Right lung (tissue), 5 donors: ENCODE measurements around the gene ADNP. TPM values are rescaled to one million over a fixed set of nuclear protein-coding genes. Genes with fewer than 3 reads are reported as not detected.
A peak's percentile ranks its signal among the peaks of the same experiment; 100 is the strongest.

Source experiments
- DNase-seq, 2 donors: peaks; one replicate each; pipeline ENCODE4 v3.0.0-alpha.2; 2013
- polyA plus RNA-seq, 5 donors: library from polyadenylated mRNA; unstranded; fragments of 120-200 nt; gene quantifications; one replicate each; pipeline versions ENCODE4 v1.2.1 to v1.2.3, GENCODE V29; 2013; ENCODE audit warnings: inconsistent platforms in 1 of 5, low replicate concordance in 1 of 5; ENCODE audit not compliant: insufficient read length in 5 of 5, insufficient read depth in 1 of 5

The ADNP gene
- polyA plus RNA-seq, 5 donors = 91.9 to 116 (median 107) TPM

DNA sequence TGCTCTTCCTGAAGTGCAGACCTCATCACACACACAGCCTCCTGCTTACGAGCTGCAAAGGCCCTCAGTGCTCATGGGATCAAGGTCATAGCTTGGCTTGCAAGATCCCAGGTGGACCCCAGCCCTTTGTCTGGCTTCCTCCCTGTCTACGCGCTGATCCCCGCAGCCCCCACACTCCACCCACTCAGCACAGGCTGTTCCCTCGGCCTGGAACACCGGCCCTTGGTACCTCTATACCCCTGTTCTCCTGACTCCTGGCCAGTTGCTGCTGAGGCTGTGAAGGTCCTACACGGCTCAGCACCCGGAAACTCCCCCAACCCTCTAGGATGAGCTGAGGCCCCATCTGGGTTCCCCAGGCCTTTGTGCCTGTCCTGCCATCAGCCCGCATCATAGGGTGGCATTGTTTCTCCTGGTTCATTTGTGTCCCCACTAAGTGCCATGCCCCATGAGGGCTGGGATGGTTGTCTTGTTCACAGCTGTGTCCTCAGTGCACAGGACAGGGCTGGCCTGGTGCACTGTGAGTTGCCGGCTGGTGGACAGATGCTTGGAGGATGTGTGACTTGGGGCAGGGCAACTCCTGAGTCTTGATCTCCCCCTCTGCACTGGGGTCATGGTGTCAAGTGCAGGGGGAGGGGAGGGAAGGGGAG, 57.0 kb downstream of the ADNP start:
- DNase-seq = no peak

GRCh38 chr20:50873585-50873984, 57.7 kb downstream of the ADNP start:
- DNase-seq = no peak

DNA sequence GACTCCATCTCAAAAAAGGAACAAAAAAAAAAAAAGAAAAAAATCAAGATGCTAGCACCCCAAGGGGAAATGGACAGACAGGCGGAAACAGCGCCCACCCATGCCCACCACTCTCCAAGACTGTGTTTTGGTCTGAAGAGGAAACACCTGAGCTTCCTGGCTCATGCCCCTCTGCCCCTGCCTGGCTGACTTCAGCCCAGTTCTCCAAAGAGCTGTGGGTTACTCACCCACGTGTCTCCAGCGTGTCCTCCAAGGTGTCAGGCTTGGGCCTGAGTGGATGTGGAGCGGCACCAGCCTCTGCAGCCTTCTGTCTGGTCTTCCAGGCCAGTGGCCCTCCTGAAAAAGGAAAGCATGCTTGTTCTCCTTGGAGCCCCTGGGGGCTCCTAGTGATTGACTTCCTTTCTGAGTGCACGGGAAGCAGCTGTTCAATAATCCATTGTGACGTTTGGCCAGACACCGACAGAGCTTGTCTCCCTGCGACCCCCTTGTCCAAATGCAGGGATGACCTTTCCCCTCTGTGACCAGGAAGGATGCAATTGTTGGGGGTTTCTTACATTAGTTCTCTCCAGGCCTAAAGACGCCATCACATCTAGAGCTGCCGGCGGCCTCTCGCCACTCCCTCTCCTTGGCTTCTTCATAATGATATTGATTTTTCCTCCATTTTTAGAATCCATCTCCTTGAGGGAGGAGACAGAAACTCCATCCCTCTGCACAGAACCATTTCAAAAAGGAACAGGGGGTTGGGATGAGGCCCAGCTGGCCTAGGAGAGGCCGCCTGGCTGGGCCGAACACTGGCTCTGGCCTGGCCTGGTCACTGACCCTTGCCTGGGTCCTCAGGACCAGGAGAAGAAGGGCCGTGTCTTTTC, 58.4 kb downstream of the ADNP start:
- no peak for DNase-seq

DNA sequence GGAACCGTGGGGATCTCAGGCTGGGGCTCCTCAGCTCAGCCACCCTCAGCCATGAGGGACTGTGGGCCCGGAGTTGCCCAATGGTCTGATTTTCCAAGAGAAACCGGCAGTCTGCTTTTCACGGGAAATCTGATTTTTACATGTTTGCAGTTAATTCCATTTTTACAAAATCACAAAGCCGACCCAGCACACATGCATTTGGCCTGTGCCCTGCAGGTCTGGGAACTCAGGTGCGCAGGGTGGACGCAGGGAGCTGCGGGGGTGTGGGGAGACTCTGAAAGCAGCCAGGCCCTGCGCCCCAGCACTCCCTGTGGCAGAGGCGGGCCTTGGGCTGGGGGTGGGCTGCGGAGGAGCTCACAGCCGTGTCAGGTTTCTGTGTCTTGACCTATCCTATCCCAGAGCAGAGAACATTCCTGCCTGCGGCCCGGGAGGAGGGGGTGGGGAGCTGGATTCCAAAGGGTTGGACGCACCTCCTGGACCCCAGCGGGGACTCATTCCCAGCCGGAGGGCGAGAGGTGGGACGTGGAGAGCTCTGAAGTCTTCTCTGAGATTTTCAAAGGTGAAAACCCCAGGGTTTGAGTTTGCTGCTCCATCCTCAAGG, 60.6 kb downstream of the ADNP start:
- DNase-seq = peak in 1 of 2 donors; percentile 35

GRCh38 chr20:50868509-50869495, 62.4 kb downstream of the ADNP start:
- no peak for DNase-seq

GRCh38 chr20:50867805-50868204, 63.4 kb downstream of the ADNP start:
- no peak for DNase-seq

DNA sequence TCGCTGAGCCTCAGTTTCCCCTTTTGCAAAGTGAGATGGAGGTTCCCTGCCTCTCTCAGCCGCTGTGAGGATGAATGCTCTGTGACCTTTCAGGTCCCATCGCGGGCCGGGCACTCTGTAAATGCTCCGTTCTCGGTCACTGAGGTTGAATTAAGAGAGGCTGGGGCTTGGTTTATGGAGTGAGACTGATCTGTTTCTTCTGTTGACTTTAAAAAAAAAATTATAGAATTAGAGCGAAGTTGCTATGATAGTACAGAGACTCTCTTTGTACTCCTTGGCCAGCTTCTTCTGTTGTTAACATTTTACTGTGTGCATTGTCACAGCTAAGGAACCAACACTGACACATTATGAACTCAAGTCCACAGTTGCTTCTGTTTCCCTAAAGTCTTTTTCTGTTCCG, 64.4 kb downstream of the ADNP start:
- DNase-seq = peak; percentile 30 to 42

- DNase-seq = no peak
Observed at GRCh38 chr20:50866036-50866685, 65.1 kb downstream of the ADNP start.

DNA sequence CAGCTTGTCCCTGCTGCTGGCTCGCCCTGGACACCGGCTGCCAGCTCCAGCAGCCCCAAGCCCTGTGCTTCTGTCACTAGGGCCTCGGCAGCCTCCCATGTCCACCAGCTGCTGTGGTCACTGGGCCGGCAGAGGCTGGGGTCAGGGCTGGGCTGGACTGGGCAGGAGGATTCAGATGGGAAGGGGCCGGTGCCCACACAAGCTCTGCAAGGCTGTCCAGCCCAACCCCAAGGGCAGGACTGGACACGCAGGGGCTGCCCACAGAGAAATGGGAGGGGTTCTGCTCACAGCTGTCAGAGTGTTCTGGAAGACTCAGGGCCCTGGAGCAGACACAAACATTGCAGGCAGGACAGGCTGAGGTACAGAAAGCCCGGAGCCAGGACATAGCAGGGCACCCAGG, 65.6 kb downstream of the ADNP start:
- no peak for DNase-seq

DNA sequence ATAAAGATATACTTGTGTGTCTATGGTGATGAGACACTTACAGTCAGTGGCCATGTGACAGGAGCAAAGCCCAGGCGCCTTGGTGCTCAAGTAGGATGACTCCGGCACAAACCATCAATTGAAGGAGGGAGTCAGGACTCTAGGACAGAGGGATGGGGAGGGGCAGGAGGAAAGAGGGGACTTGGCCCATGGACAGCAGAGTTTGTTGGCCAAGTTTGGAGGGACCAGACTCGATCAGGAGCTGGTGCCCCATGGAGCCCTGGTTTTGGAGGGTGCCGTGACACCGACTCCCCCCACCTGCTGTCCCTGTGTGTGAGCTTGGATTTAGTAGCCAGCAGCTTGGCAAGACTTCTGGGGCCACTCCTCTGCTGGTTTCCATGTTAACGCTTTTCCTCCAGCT, 66.1 kb downstream of the ADNP start:
- DNase-seq = no peak

DNA sequence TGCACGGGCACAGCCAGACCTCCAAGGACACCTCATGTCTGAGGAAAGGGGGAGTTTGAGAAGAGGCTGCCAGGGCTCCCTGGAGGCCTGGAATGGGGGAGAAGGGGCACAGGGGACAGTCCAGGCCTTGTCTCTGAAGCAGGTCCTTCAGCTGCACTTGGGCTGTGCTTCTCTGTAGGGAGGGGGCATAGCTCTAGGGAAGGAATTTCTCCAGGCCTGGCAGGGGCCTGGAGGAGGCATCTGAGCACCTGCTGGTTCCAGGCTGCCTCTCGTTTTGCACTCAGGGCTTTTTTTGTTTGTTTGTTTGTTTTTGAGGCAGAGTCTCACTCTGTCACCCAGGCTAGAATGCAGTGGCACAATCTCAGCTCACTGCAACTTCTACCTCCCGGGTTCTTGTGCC, 68.7 kb downstream of the ADNP start:
- DNase-seq = no peak

DNA sequence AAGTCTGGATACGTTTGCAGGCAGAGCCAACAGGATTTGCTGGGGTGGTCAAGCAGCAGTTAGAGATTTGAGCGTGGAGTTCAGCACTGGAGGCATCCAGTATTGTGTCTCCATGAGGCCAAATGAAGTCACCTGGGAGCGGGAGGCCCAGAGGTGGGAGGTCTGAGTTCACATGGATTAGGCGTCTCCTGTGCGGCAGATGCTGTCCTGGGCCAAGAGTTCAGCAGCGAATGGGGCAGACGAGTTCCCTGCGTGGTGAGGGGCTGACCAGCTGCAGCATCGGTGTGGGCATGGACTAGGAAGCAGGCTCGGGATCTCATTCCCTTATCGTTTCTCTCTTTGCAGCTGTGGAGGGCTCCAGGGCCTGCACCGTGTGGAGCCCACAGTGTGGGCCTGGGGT, 70.2 kb downstream of the ADNP start:
- no peak for DNase-seq

DNA sequence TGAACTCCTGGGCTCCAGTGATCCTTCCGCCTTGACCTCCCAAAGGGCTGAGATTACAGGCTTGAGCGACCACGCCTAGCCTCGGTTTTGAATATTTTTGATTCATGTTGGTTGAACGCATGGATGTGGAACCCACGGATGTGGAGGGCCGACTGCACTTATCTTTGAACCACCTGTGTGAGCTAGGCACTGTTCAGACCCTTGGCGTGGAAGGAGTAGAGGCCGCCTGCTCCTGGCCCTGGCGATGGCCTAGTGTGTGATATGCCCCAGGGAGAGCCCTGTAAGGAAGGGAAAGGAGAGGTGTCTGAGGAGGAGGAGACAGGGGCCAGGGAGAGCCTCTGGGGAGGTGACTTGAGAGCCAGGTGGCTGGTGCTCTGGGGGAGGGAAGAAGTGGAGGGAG, 72.1 kb downstream of the ADNP start:
- DNase-seq = no peak

GRCh38 chr20:50858525-50858924, 72.7 kb downstream of the ADNP start:
- DNase-seq = no peak

GRCh38 chr20:50857348-50857747, 73.9 kb downstream of the ADNP start:
- DNase-seq = no peak

GRCh38 chr20:50856475-50857041, 74.7 kb downstream of the ADNP start:
- DNase-seq = no peak

GRCh38 chr20:50855498-50856474, 75.5 kb downstream of the ADNP start:
- no peak for DNase-seq

DNA sequence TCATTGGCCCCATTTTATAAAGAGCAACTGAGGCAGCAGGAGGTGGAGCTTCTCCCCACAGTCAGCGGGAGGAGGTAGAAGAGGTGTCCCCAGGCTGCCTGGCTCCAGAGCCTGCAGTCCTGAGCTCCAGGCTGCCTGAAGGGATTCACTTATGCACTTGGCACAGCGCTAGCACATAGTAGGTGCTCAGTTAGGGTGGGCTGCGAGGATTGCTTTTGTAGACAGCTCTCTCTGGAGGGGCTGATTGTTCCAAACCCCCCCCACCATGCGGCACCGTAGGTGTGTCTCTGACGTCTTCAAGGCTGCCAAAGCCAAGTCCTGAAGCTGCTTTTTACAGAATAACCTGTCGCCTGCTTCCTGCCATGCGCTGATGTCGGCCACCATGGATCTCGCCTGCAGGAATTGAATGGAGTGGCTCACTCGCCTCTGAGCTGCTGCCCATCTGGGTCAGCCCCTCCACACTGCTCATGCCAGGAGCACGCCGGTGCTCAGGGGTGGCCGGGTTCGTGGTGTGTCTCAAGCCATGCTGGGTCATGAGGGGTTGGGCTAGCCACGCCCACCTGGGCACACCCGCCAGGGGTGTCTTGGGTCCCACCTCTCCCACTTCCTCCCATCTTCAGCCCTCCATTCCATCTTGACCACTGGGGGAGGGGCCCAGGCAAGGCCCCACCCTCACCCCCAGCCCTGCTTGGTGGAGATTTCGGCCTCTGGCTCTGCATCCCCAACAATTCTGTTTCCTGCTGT, 76.6 kb downstream of the ADNP start:
- no peak for DNase-seq

GRCh38 chr20:50852085-50852484, 79.2 kb downstream of the ADNP start:
- DNase-seq = no peak
